CD4-positive, alpha-beta T cell (primary cell): ENCODE measurements around the gene SYNE1. TPM values are rescaled to one million over a fixed set of nuclear protein-coding genes. Genes with fewer than 3 reads are reported as not detected.

Source experiments
- ATAC-seq: fragments of 200-7000 bp; cut with Tn5 transposase; one replicate; pipeline ENCODE4 v1.10.0; 2022; ENCODE audit warnings: mild to moderate bottlenecking; ENCODE audit not compliant: poor library complexity
- CTCF ChIA-PET: fragments of 350-600 bp; sonication (Branson Sonifier 250); formaldehyde crosslinking; loops from one replicate; lab custom pipeline; 2021; ENCODE audit warnings: antibody characterized with exemption, inconsistent platforms; lab: Charles Lee
- POLR2A ChIA-PET: fragments of 350-600 bp; sonication (Branson Sonifier 250); formaldehyde crosslinking; loops from one replicate; lab custom pipeline; 2021; ENCODE audit warnings: antibody characterized with exemption, inconsistent platforms; lab: Charles Lee
- DNase-seq, 14 experiments: peaks; one replicate each; pipeline ENCODE4 v3.0.0-alpha.2; 2013 to 2020; ENCODE audit warnings: mixed read lengths in 2 of 14
- H3K27ac ChIP-seq, 2 donors: one replicate each; pipeline versions ENCODE4 v1.5.1 to v1.7.0; 2013; ENCODE audit warnings: low read length in 2 of 2, low read depth in 1 of 2, mild to moderate bottlenecking in 1 of 2
- H3K27me3 ChIP-seq, 2 experiments: 1 replicate in 1 of 2; 2 replicates in 1 of 2; pipeline versions ENCODE4 v1.6.1 to v1.7.0; 2013; ENCODE audit warnings: low read length in 2 of 2, control low read depth in 1 of 2, mild to moderate bottlenecking in 1 of 2, moderate library complexity in 1 of 2; ENCODE audit not compliant: insufficient read depth in 2 of 2, control insufficient read depth in 1 of 2
- H3K36me3 ChIP-seq: one replicate; pipeline ENCODE4 v1.6.1; 2013; ENCODE audit warnings: low read length, control low read depth; ENCODE audit not compliant: insufficient read depth
- H3K4me1 ChIP-seq: one replicate; pipeline ENCODE4 v1.6.1; 2013; ENCODE audit warnings: low read length, control low read depth; ENCODE audit not compliant: insufficient read depth
- H3K4me3 ChIP-seq: one replicate; pipeline ENCODE4 v1.5.1; 2013; ENCODE audit warnings: mild to moderate bottlenecking, low read length, moderate library complexity
- H3K9me3 ChIP-seq, 2 experiments: 1 replicate in 1 of 2; 2 replicates in 1 of 2; pipeline versions ENCODE4 v1.6.1 to v1.7.0; 2013; ENCODE audit warnings: low read length in 2 of 2, mild to moderate bottlenecking in 2 of 2, control low read depth in 1 of 2, moderate library complexity in 1 of 2; ENCODE audit not compliant: control insufficient read depth in 1 of 2, insufficient read depth in 1 of 2
- H3K27ac Mint-ChIP-seq: one replicate; pipeline ENCODE4 v1.8.0; 2020; ENCODE audit warnings: mixed read lengths
- H3K27me3 Mint-ChIP-seq: one replicate; pipeline ENCODE4 v1.8.0; 2021; ENCODE audit warnings: mixed read lengths
- H3K36me3 Mint-ChIP-seq: one replicate; pipeline ENCODE4 v1.8.0; 2021; ENCODE audit warnings: low read depth, mixed read lengths
- H3K4me1 Mint-ChIP-seq: one replicate; pipeline ENCODE4 v1.8.0; 2021; ENCODE audit warnings: low read depth, mixed read lengths
- H3K4me3 Mint-ChIP-seq: one replicate; pipeline ENCODE4 v1.8.0; 2020; ENCODE audit warnings: mild to moderate bottlenecking, mixed read lengths
- H3K9me3 Mint-ChIP-seq: one replicate; pipeline ENCODE4 v1.8.0; 2020; ENCODE audit warnings: mixed read lengths
- intact Hi-C, 2 experiments: fragments of 100-400 bp; cut with DNase I in 1 of 2; cut with micrococcal nuclease in 1 of 2; formaldehyde crosslinking; loops; one replicate each; pipeline versions ENCODE4 v1.15.1 to v1.9.0; 2023 to 2025; cut with DNase I, micrococcal nuclease
- total RNA-seq, 174 experiments: library from RNA in 2 of 174; stranded (reverse) in 2 of 174; gene quantifications; one replicate each; pipeline ENCODE4 v1.2.3 and lab custom pipeline; 2021 to 2026
- TF ChIP-seq, protein P1 (sequence below): fragments of 200-600 bp; IDR thresholded peaks from one replicate; pipeline ENCODE4 v1.8.0; 2022; ENCODE audit warnings: antibody characterized with exemption, mild to moderate bottlenecking

The SYNE1 gene
- total RNA-seq, 2 experiments from 2014 or later = 94.9 to 108 TPM

DNA sequence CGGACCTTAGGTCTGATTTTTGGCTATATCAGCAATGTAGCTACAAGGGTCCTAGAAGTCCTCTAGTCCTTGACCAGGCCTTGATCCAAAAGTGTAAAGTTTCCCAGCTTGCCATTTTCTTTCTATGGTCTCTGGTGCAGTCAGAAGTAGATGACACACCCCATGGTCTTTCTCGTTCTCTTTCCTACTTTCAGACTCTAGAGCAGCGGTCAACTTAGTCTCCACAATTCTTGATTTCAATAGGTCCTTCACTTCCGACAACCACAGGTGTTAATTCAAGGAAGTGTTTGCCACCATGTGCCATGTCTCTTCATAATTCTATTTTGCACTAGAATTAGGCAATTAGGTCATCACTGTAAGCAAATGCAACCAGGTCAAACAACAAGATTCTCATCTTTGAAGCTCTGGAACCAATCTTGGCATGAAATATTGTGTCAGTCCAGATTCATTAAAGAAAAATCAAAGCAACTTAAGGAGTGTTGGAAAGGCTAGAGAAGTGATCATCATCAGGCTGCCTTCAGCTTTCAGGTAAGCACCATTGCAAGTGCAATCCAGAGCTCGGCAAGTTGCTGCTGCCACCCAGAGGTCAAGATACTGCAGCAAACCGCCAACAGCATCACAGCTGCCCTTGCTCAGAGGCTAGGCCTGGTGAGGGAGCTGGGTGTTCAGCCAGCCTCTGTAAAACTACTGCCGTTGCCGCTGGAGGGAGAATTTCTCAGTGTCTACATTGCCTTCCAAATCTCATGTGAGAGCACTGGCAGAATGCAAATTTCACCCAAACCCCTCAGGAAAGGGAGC lies 5.6 kb upstream of the SYNE1 start:
- no peak overlapping the region for H3K4me3 Mint-ChIP-seq
- H3K4me1 Mint-ChIP-seq = peaks cover 4% of the 10 kb centered on the region

DNA sequence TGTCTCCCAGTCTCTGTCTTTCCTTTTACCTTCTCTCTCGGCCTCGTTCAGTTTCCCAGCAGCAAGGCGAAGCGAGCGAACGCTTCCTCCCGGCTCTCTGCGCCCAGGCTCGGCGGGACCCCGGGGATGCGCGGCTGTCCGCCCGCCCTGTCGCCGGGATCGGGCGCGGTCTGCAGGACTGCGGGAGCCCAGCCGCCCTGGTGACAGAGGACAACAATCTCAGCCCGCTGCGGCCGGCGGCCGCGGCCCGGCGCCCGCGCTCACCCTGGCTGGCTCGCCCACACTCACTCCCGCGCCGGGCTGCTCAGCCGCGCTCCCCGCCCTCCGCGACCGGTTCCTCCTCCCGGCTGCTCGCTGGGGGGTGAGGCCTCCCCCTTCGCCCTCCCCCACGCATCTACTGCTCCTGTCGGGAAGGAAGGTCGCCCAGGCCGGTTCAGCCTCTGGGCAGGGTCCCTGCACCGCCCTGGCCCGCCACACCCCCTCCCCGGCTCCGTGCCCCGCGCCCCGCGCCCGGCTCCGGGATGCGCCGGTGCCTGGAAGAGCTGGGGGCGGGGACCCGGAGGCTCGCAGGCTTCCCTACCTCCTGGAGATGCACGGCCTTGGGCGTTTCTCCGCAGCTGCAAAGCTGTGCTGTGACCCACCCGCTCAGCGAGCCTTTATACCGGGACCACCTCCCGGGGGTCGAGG lies 410 bp downstream of the SYNE1 start:
- DNase-seq (peak in 3 of 14 experiments; percentile 12 to 17 (median 16)), ATAC-seq (no peak)
- Histone ChIP-seq H3K4me1 (peaks cover 3% of the 10 kb centered on the region), H3K27me3 (peaks cover 11 to 33% of the 10 kb centered on the region in 2 experiments), H3K36me3 (no peaks in the 10 kb centered on the region), H3K27ac (no peak overlapping the region), H3K4me3 (peak overlapping the region; percentile 45), H3K9me3 (no peaks in the 10 kb centered on the region)
- Mint-ChIP-seq H3K27ac (no peak overlapping the region), H3K27me3 (peaks cover 63% of the 10 kb centered on the region), H3K9me3 (no peaks in the 10 kb centered on the region), H3K36me3 (no peaks in the 10 kb centered on the region), H3K4me3 (peak overlapping the region; percentile 22), H3K4me1 (peaks cover 12% of the 10 kb centered on the region)
- ChIA-PET POLR2A (no interaction called here), CTCF (no interaction called here)
- intact Hi-C loops = no loop called here
- TF ChIP-seq, protein P1, sequence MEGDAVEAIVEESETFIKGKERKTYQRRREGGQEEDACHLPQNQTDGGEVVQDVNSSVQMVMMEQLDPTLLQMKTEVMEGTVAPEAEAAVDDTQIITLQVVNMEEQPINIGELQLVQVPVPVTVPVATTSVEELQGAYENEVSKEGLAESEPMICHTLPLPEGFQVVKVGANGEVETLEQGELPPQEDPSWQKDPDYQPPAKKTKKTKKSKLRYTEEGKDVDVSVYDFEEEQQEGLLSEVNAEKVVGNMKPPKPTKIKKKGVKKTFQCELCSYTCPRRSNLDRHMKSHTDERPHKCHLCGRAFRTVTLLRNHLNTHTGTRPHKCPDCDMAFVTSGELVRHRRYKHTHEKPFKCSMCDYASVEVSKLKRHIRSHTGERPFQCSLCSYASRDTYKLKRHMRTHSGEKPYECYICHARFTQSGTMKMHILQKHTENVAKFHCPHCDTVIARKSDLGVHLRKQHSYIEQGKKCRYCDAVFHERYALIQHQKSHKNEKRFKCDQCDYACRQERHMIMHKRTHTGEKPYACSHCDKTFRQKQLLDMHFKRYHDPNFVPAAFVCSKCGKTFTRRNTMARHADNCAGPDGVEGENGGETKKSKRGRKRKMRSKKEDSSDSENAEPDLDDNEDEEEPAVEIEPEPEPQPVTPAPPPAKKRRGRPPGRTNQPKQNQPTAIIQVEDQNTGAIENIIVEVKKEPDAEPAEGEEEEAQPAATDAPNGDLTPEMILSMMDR = no peak

More for the DNA sequence above, 5.6 kb upstream of the SYNE1 start:
- Mint-ChIP-seq H3K27ac (no peak overlapping the region), H3K36me3 (no peaks in the 10 kb centered on the region), H3K27me3 (peaks cover 44% of the 10 kb centered on the region), H3K9me3 (no peaks in the 10 kb centered on the region)
- intact Hi-C loops = no loop called here
- no peaks in the 10 kb centered on the region for H3K36me3 ChIP-seq
- no peak overlapping the region for H3K27ac ChIP-seq
- peaks cover 5 to 14% of the 10 kb centered on the region in 2 experiments for H3K27me3 ChIP-seq
- no peak overlapping the region for H3K4me3 ChIP-seq
- H3K9me3 ChIP-seq = no peaks in the 10 kb centered on the region
- no peaks in the 10 kb centered on the region for H3K4me1 ChIP-seq
- POLR2A ChIA-PET = no interaction called here
- CTCF ChIA-PET = interaction anchor here (1.1 kb wide), 1 partner anchor 10 kb away, joined by 3 read pairs; no protein-coding TSS in a partner anchor
- TF ChIP-seq, protein P1 = no peak
- DNase-seq (peak in 4 of 14 experiments; percentile 11 to 62 (median 50)), ATAC-seq (no peak)

DNA sequence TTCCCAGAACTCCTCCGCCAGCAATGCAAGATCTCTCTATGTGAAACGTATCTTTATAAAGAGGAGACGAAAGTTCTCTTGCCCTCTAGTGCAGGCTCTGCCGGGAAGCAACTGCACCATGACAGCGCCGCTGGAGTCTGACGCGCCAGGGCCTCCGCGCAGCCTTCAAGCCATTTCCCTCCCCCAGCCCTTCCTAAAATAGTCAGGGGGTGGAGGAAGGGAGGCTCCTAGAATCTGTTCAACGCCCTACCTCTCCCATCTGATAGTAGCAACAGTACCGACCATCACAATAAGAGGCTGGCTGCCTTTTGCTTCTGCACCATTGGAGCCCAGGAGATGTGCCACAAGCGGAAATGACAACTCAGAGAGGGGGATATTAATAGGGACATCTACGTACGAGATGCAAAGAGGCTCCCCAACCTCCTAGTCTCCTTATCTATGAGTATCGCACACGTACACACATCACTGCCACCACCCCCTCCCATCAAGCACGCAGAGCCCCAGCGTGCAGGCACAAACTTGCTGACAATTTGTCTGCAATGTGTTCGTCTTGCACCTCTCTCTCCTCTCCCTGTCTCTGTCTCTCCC lies 1.0 kb downstream of the SYNE1 start:
- H3K36me3 Mint-ChIP-seq = no peaks in the 10 kb centered on the region
- H3K9me3 Mint-ChIP-seq = no peaks in the 10 kb centered on the region
- H3K4me3 ChIP-seq = peak overlapping the region; percentile 45
- H3K9me3 ChIP-seq = no peaks in the 10 kb centered on the region
- ATAC-seq = no peak
- H3K27me3 ChIP-seq = peaks cover 11 to 33% of the 10 kb centered on the region in 2 experiments
- TF ChIP-seq, protein P1 = no peak
- no peak overlapping the region for H3K27ac ChIP-seq
- H3K27me3 Mint-ChIP-seq = peaks cover 59% of the 10 kb centered on the region
- intact Hi-C loops = no loop called here
- peak overlapping the region; percentile 22 for H3K4me3 Mint-ChIP-seq
- POLR2A ChIA-PET = no interaction called here
- CTCF ChIA-PET = no interaction called here
- no peaks in the 10 kb centered on the region for H3K36me3 ChIP-seq
- peaks cover 3% of the 10 kb centered on the region for H3K4me1 ChIP-seq
- peaks cover 12% of the 10 kb centered on the region for H3K4me1 Mint-ChIP-seq
- peak in 3 of 14 experiments; percentile 19 to 33 (median 29) for DNase-seq
- no peak overlapping the region for H3K27ac Mint-ChIP-seq
